HepG2 (cell line): Measurements from ENCODE around the gene TMEM156. TPM values are rescaled to one million over a fixed set of nuclear protein-coding genes. Genes with fewer than 3 reads are reported as not detected.

Experiments
- ATAC-seq: fragments of 200-7000 bp; cut with Tn5 transposase; 3 replicates; pipeline ENCODE4 v1.9.1; 2020; ENCODE audit warnings: mild to moderate bottlenecking, moderate library complexity
- BruUV-seq: library from RNA; stranded (reverse); fragments of 400-500 nt; replicated peaks from 2 replicates; lab custom pipeline; 2021; lab: Mats Ljungman, UMichigan
- CTCF ChIA-PET: fragments of 300-600 bp; formaldehyde crosslinking; extraction: SDS; loops from one replicate; lab custom pipeline; 2021; ENCODE audit warnings: low total read pairs, inconsistent platforms, low intra/inter-chr PET ratio; lab: Yijun Ruan, JAX
- POLR2A ChIA-PET: fragments of 350-600 bp; sonication (Branson Sonifier 250); formaldehyde crosslinking; loops from one replicate; lab custom pipeline; 2020; ENCODE audit warnings: antibody characterized with exemption, inconsistent platforms; lab: Yijun Ruan, JAX
- DNase-seq: peaks from one replicate; pipeline ENCODE4 v3.0.0-alpha.2; 2015; ENCODE audit warnings: low spot score
- FAIRE-seq: peaks from 3 replicates; lab custom pipeline; 2011; peaks lifted over from hg19 to GRCh38; lab: Jason Lieb, UNC
- H2AFZ ChIP-seq: one replicate; pipeline ENCODE4 v1.6.1; 2011; ENCODE audit warnings: low read length, inconsistent platforms
- H3K27ac ChIP-seq: fragments of 300-600 bp; 3 replicates; pipeline ENCODE4 v1.8.0; 2011; ENCODE audit warnings: mixed run types, mild to moderate bottlenecking, mixed read lengths, low read length, inconsistent platforms; ENCODE audit not compliant: insufficient read depth; ENCODE audit errors: extremely low read length
- H3K27me3 ChIP-seq, 2 experiments: fragments of 200-600 bp in 1 of 2; 2 replicates in 1 of 2; 3 replicates in 1 of 2; pipeline versions ENCODE4 v1.6.0 to v1.8.0; 2011; ENCODE audit warnings: low read length in 2 of 2, mild to moderate bottlenecking in 2 of 2, moderate library complexity in 2 of 2, inconsistent platforms in 1 of 2; ENCODE audit not compliant: insufficient read depth in 2 of 2, control insufficient read depth in 1 of 2
- H3K36me3 ChIP-seq, 2 experiments: fragments of 200-600 bp in 1 of 2; replicated peaks in 1 of 2; 2 replicates in 1 of 2; 3 replicates in 1 of 2; pipeline versions ENCODE4 v1.5.1 to v1.8.0; 2011; ENCODE audit warnings: low read length in 2 of 2, inconsistent platforms in 1 of 2; ENCODE audit not compliant: insufficient read depth in 2 of 2, control insufficient read depth in 1 of 2
- H3K4me1 ChIP-seq: 2 replicates; pipeline ENCODE4 v1.5.1; 2012; ENCODE audit warnings: low read length, inconsistent platforms; ENCODE audit not compliant: insufficient read depth
- H3K4me2 ChIP-seq: 2 replicates; pipeline ENCODE4 v1.6.0; 2011; ENCODE audit warnings: low read depth, low read length, inconsistent platforms
- H3K4me3 ChIP-seq, 3 experiments: fragments of 200-600 bp in 1 of 3; sonication (generic), shearing (Covaris generic) in 1 of 3; replicated peaks in 1 of 3; 2 replicates each; pipeline ENCODE4 v1.5.1; 2011 to 2016; ENCODE audit warnings: low read length in 3 of 3, inconsistent platforms in 2 of 3, low read depth in 2 of 3, mild to moderate bottlenecking in 2 of 3, control low read depth in 1 of 3, mixed read lengths in 1 of 3; ENCODE audit not compliant: insufficient read depth in 1 of 3
- H3K79me2 ChIP-seq: one replicate; pipeline ENCODE4 v1.6.1; 2011; ENCODE audit warnings: low read length, inconsistent platforms; ENCODE audit not compliant: insufficient read depth
- H3K9ac ChIP-seq: 2 replicates; pipeline ENCODE4 v1.6.0; 2011; ENCODE audit warnings: mild to moderate bottlenecking, low read depth, low read length, inconsistent platforms; ENCODE audit not compliant: insufficient read depth
- H3K9me3 ChIP-seq: 2 replicates; pipeline ENCODE4 v1.5.1; 2012; ENCODE audit warnings: mild to moderate bottlenecking, low read length
- H4K20me1 ChIP-seq: 2 replicates; pipeline ENCODE4 v1.6.0; 2011; ENCODE audit warnings: inconsistent platforms, mild to moderate bottlenecking, low read length, moderate library complexity; ENCODE audit not compliant: insufficient read depth
- EP300 ChIP-seq, 3 experiments: sonication (generic) in 1 of 3; formaldehyde crosslinking in 1 of 3; IDR thresholded peaks; 2 replicates each; pipeline versions ENCODE4 v1.5.1 to v1.6.1; 2011 to 2020; ENCODE audit warnings: low read depth in 2 of 3, low read length in 2 of 3, borderline replicate concordance in 1 of 3, improper control_type of control experiment in 1 of 3, mild to moderate bottlenecking in 1 of 3, missing genetic modification reagents in 1 of 3, moderate library complexity in 1 of 3
- ISL2 ChIP-seq: sonication (generic); formaldehyde crosslinking; IDR thresholded peaks from 2 replicates; pipeline ENCODE4 v1.5.0; 2020; ENCODE audit warnings: missing genetic modification reagents
- JUN ChIP-seq: sonication (generic); formaldehyde crosslinking; IDR thresholded peaks from 2 replicates; pipeline ENCODE4 v1.4.0; 2020; ENCODE audit warnings: mild to moderate bottlenecking, missing genetic modification reagents
- KLF13 ChIP-seq: sonication (generic); formaldehyde crosslinking; IDR thresholded peaks from 2 replicates; pipeline ENCODE4 v1.4.0; 2020; ENCODE audit warnings: mild to moderate bottlenecking, missing genetic modification reagents
- KMT2B ChIP-seq: IDR thresholded peaks from 2 replicates; pipeline ENCODE4 v1.6.1; 2016; ENCODE audit warnings: missing genetic modification reagents, missing compliant biosample characterization
- MAFF ChIP-seq: IDR thresholded peaks from 2 replicates; pipeline ENCODE4 v1.6.1; 2011; ENCODE audit warnings: low read depth, low read length, improper control_type of control experiment
- PCBP1 ChIP-seq: fragments of 200-400 bp; formaldehyde crosslinking; IDR thresholded peaks from 2 replicates; pipeline ENCODE4 v1.6.1; 2017; ENCODE audit warnings: mild to moderate bottlenecking, low read depth, low read length, borderline replicate concordance
- REL ChIP-seq: sonication (generic); formaldehyde crosslinking; conservative IDR thresholded peaks from 2 replicates; pipeline ENCODE4 v1.8.0; 2022; ENCODE audit warnings: mild to moderate bottlenecking, missing genetic modification reagents, moderate library complexity
- SOX13 ChIP-seq, 3 experiments: fragments of 450-650 bp in 1 of 3; sonication (generic) in 1 of 3; formaldehyde crosslinking in 1 of 3; IDR thresholded peaks in 2 of 3; conservative IDR thresholded peaks in 1 of 3; 2 replicates each; pipeline versions ENCODE4 v1.5.0 to v1.6.1; 2016 to 2020; ENCODE audit warnings: antibody characterized with exemption in 1 of 3, mild to moderate bottlenecking in 1 of 3, missing compliant biosample characterization in 1 of 3, missing genetic modification reagents in 1 of 3, moderate library complexity in 1 of 3
- ZNF556 ChIP-seq: sonication (generic); formaldehyde crosslinking; IDR thresholded peaks from 2 replicates; pipeline ENCODE4 v1.4.0; 2020; ENCODE audit warnings: mild to moderate bottlenecking, missing genetic modification reagents, borderline replicate concordance
- ZNF572 ChIP-seq: sonication (generic); formaldehyde crosslinking; IDR thresholded peaks from 2 replicates; pipeline ENCODE4 v1.5.1; 2020; ENCODE audit warnings: mild to moderate bottlenecking, missing genetic modification reagents
- ZNF766 ChIP-seq: sonication (generic); formaldehyde crosslinking; IDR thresholded peaks from 2 replicates; pipeline ENCODE4 v1.5.0; 2020; ENCODE audit warnings: missing genetic modification reagents, borderline replicate concordance
- ZNF782 ChIP-seq: sonication (generic); formaldehyde crosslinking; IDR thresholded peaks from 2 replicates; pipeline ENCODE4 v1.4.0; 2020; ENCODE audit warnings: missing genetic modification reagents, mild to moderate bottlenecking, borderline replicate concordance
- WGBS: methylation state at CpG from one replicate; pipeline ENCODE4 v1.1.6; 2017; ENCODE audit warnings: low lambda C conversion rate; 5-methylcytosine and 5-hydroxymethylcytosine counted together
- in situ Hi-C: cut with HindIII; loops from 2 replicates; pipeline ENCODE4 v1.10.0; 2017; ENCODE audit warnings: low pct_unique_long_range_greater_than_20kb; ENCODE audit not compliant: extremely low pct_ligation_motif_present
- intact Hi-C: fragments of 100-400 bp; cut with micrococcal nuclease; formaldehyde crosslinking; loops from one replicate; pipeline ENCODE4 v1.10.0; 2022; ENCODE audit not compliant: unreplicated experiment
- polyA plus RNA-seq, 8 experiments: library from polyadenylated mRNA; depleted of rRNA in 3 of 8; stranded (reverse) in 7 of 8; unstranded in 1 of 8; fragments of >200 nt; fragmentation: Illumina TruSeq in 4 of 8; extraction: Trizol in 4 of 8; gene quantifications; 2 replicates each; pipeline versions ENCODE4 v1.2.1 to v1.2.3, GENCODE V29; 2011 to 2016; ENCODE audit warnings: low read depth in 4 of 8, missing spikeins in 1 of 8, mixed read lengths in 1 of 8; ENCODE audit not compliant: insufficient read depth in 1 of 8
- total RNA-seq, 5 experiments: library from RNA; depleted of rRNA; stranded (reverse); fragments of >200 nt; fragmentation: Illumina TruSeq; extraction: Trizol; gene quantifications; 2 replicates each; pipeline ENCODE4 v1.2.3, GENCODE V29; 2016; ENCODE audit warnings: low read depth in 1 of 5
- TF ChIP-seq, protein P1 (sequence below): sonication (generic); formaldehyde crosslinking; IDR thresholded peaks from 2 replicates; pipeline ENCODE4 v1.4.0; 2020; ENCODE audit warnings: missing genetic modification reagents
- TF ChIP-seq, protein P2 (sequence below): IDR thresholded peaks from 2 replicates; pipeline ENCODE4 v1.6.1; 2012; ENCODE audit warnings: inconsistent platforms
- TF ChIP-seq, protein P3 (sequence below): sonication (generic); formaldehyde crosslinking; IDR thresholded peaks from 2 replicates; pipeline ENCODE4 v1.9.0; 2021; ENCODE audit warnings: missing genetic modification reagents, mild to moderate bottlenecking, borderline replicate concordance
- TF ChIP-seq, protein P4 (sequence below): IDR thresholded peaks from 2 replicates; pipeline ENCODE4 v1.6.1; 2016; ENCODE audit warnings: missing biosample characterization, missing genetic modification reagents, low read depth

The TMEM156 gene
- total and polyA plus RNA-seq, 2 of the 13 experiments (the other 11 are each of a cell fraction or from before 2014, with no cell fraction given), result 1.6 TPM; not detected in 1

DNA sequence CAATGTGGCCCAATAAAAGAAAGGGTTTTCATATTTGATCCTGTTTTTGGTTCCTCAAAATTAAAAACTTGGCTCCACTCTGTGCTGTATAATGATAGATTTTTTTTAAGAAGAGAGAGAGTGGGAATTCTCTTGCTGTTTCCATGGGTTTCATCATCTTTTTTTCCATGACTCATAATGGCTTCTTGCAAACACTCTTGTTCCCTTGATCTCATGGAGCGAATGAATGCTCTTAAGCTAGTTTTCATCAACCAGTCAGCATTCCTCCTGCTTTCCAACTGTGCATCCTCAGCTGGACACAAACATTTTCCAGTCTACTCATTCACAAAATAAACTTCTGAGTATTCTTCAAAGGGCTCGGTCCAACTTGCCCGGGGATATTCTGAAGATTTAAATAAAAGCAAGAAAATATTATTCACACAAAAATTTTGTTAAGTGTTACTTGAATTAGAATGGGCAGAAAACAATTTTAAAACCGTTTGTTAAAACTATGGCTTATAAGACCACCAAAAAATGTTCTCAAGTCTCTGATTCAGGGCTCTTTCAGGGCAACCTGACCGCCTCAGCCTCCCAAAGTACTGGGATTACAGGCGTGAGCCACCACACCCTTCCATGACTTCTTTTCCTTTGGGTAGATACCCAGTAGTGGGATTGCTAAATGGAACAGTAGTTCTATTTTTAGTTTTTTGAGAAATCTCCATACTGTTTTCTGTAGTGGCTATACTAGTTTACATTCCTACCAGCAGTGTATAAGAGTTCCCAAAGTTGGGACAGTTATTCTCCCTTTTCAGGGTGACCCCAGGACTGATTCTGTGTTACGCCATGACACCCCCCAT, 64.7 kb downstream of the TMEM156 start (continued):
- TF ChIP-seq MAFF, result peak; percentile 49; the same call in 1 of the 2 replicates
- TF ChIP-seq, protein P1, sequence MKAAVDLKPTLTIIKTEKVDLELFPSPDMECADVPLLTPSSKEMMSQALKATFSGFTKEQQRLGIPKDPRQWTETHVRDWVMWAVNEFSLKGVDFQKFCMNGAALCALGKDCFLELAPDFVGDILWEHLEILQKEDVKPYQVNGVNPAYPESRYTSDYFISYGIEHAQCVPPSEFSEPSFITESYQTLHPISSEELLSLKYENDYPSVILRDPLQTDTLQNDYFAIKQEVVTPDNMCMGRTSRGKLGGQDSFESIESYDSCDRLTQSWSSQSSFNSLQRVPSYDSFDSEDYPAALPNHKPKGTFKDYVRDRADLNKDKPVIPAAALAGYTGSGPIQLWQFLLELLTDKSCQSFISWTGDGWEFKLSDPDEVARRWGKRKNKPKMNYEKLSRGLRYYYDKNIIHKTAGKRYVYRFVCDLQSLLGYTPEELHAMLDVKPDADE (CRISPR knock-in tag), result no peak
- TF ChIP-seq, all 625 proteins: peak for 28

DNA sequence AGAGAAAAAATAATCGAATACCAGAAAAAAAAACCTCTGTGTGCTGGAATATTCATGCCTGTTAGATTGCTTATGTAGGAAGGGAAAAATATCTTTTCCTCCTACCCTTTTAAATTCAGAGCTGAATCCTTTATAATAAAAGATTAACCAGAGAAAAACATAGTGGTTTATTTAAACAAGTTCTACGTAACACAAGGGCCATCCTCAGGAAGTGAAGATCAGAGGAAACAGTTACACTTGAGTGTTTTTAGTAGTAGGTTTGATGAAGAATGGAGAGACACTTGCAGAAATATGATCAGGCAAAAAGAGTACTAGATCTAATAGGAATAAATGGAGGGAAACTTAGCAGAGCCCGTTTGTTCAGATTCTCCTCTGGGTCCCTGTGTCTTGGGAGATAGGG, 66.3 kb downstream of the TMEM156 start:
- Histone ChIP-seq H3K9me3 (no peaks in the 10 kb centered on the region), H3K4me3 (no peak overlapping the region), H3K36me3 (no peaks in the 10 kb centered on the region), H2AFZ (no peak overlapping the region), H4K20me1 (no peaks in the 10 kb centered on the region), H3K27ac (no peak overlapping the region), H3K4me2 (no peak overlapping the region), H3K27me3 (no peaks in the 10 kb centered on the region), H3K9ac (no peak overlapping the region), H3K79me2 (no peaks in the 10 kb centered on the region), H3K4me1 (peaks cover 27% of the 10 kb centered on the region)
- ATAC-seq (no peak), DNase-seq (no peak), FAIRE-seq (no peak)
- 65% methylated on average over 3 of the region's 3 CpGs for WGBS
- in situ Hi-C loops (no loop called here), intact Hi-C loops (no loop called here)
- POLR2A ChIA-PET, result interaction anchor here (1.0 kb wide), 1 partner anchor 78 kb away, joined by 10 read pairs; no protein-coding TSS in a partner anchor
- TF ChIP-seq ISL2 (CRISPR knock-in tag) (no peak), JUN (CRISPR knock-in tag) (no peak), ZNF572 (CRISPR knock-in tag) (no peak), KMT2B (no peak), REL (no peak), PCBP1 (no peak), ZNF766 (CRISPR knock-in tag) (no peak), ZNF556 (CRISPR knock-in tag) (no peak), ZNF782 (CRISPR knock-in tag) (no peak), KLF13 (no peak), SOX13 (IDR thresholded peaks at IDR 0.05) (no peak), SOX13 (CRISPR knock-in tag; conservative IDR thresholded peaks at IDR 0.05 in 1 of 2, IDR thresholded peaks at IDR 0.05 in 1 of 2) (no peak), EP300 (IDR thresholded peaks at IDR 0.05; ENCODE audit: low read depth in 2 of 2, low read length in 2 of 2) (no peak), EP300 (CRISPR knock-in tag; IDR thresholded peaks at IDR 0.05; ENCODE audit: borderline replicate concordance) (no peak)
- TF ChIP-seq, protein P2, sequence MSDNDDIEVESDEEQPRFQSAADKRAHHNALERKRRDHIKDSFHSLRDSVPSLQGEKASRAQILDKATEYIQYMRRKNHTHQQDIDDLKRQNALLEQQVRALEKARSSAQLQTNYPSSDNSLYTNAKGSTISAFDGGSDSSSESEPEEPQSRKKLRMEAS, result no peak
- TF ChIP-seq, protein P3, sequence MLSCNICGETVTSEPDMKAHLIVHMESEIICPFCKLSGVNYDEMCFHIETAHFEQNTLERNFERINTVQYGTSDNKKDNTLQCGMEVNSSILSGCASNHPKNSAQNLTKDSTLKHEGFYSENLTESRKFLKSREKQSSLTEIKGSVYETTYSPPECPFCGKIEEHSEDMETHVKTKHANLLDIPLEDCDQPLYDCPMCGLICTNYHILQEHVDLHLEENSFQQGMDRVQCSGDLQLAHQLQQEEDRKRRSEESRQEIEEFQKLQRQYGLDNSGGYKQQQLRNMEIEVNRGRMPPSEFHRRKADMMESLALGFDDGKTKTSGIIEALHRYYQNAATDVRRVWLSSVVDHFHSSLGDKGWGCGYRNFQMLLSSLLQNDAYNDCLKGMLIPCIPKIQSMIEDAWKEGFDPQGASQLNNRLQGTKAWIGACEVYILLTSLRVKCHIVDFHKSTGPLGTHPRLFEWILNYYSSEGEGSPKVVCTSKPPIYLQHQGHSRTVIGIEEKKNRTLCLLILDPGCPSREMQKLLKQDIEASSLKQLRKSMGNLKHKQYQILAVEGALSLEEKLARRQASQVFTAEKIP (CRISPR knock-in tag), result no peak
- TF ChIP-seq, protein P4, sequence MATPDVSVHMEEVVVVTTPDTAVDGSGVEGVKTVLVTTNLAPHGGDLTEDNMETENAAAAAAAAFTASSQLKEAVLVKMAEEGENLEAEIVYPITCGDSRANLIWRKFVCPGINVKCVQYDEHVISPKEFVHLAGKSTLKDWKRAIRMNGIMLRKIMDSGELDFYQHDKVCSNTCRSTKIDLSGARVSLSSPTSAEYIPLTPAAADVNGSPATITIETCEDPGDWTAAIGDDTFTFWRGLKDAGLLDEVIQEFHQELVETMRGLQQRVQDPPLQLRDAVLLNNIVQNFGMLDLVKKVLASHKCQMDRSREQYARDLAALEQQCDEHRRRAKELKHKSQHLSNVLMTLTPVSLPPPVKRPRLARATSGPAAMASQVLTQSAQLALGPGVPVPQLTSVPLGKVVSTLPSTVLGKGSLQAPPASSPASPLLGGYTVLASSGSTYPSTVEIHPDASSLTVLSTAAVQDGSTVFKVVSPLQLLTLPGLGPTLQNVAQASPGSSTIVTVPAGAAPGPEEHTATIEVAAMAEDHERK, result no peak
- CTCF ChIA-PET, result no interaction called here
- BruUV-seq, result no TSS peak
